GM18519 (cell line): Measurements from ENCODE around the gene KDF1.
"Not testable (repeated sequence)": the region's sequence is repeated elsewhere in the genome, so short reads cannot be mapped to it uniquely, and the experiment has no call there.

Experiments
- ATAC-seq: cut with Tn5 transposase; IDR thresholded peaks from one replicate; pipeline ENCODE4 v1.9.1; 2021; ENCODE audit warnings: mild to moderate bottlenecking, moderate library complexity; ENCODE audit not compliant: unreplicated experiment, low FRiP score

Gene KDF1

DNA sequence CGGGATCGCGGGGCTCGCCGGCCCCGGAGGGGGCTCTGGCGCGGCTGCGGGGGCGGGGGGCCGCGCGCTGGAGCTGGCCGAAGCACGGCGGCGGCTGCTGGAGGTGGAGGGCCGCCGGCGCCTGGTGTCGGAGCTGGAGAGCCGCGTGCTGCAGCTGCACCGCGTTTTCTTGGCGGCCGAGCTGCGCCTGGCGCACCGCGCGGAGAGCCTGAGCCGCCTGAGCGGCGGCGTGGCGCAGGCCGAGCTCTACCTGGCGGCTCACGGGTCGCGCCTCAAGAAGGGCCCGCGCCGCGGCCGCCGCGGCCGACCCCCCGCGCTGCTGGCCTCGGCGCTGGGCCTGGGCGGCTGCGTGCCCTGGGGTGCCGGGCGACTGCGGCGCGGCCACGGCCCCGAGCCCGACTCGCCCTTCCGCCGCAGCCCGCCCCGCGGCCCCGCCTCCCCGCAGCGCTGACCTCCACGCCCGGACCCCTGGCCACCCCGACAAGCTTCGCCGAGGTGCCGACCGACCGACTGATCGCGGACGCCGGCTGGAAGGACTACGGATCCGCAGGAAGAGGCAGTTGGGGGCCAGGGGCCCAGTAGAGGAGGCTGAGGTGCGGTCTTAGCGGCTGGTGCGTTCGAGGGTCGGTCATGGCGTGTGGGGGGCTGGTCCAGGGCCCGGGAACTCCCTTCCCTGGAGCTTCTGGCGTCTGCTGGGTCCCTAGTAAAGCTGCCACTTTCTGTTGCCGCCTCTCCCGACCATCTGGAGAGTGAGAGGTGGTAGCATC lies 33.9 kb upstream of the KDF1 start:
- no peak for ATAC-seq

DNA sequence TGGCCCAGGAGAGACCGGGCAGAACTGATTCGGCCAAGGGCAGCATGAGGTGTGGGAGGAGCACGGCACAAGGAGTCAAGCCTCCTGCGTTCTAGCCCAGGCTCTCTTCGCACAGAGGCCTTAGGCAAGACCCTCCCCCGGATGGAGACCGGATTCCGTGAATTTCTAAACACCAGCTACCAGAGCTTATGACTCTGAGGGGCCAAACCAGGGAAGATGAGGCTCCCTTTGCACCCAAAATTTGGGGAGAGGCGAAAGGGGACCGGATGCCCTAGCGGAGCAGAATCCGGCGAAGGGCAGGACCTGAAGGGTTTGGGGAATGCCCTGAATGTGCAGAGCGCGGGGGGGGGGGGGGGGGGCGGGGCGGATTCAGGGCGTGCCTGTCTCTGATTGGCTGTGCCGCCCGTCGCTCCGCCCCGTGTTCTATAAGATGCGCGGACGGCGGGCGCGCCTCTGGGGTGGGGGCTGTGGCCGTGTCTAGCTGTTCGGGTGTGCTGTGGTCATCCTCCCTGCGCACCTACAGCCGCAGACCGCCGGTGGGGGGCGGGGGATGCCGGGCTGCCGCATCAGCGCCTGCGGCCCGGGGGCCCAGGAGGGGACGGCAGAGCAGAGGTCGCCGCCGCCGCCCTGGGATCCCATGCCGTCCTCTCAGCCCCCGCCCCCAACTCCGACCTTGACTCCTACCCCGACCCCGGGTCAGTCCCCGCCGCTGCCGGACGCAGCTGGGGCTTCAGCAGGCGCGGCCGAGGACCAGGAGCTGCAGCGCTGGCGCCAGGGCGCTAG lies 33.2 kb upstream of the KDF1 start, which contains the start of gene TRNP1:
Gene TRNP1 (plus strand): TSS at position 456 of the 783 bp plus-strand sequence. CDS start 95 bp downstream, at position 551.
- ATAC-seq = no peak

DNA sequence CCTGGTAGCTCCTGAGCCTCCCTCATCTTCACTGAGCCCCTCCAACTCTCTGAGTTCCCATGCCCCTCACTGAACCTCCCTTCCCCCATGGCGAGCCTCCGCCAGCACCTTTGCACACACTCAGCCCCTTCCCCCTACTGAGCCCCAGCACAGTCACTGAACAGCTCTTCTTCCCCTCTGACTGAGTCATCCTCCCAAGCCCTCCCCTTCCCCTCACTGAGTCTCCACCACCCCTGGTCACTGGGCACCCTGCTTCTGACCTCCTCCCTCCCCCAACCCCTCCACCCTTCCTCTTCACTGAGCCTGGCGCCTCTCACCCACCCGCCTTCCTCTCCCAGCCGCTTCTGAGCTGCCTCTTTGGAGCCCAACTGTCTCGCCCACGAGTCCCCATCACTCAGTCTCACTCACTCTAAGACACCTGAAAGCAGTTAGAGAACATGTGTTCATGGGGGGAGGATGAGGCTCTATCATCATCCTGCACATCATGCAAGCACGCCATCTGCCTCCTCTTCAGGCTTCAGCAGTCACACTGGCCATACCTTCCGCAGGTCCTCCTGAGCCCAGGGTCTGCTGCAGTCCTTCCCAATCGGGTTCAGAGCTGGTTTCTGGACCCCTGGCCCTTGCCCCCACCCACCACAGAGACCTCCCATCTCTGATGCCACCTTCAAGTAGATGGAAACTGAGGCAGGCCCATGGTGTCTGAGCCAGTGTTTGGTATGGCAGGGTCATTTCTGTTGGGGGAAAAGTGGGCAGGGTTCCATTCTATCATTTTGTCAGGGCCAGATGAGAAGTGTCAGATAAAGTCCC lies 31.2 kb upstream of the KDF1 start:
- ATAC-seq = no peak

DNA sequence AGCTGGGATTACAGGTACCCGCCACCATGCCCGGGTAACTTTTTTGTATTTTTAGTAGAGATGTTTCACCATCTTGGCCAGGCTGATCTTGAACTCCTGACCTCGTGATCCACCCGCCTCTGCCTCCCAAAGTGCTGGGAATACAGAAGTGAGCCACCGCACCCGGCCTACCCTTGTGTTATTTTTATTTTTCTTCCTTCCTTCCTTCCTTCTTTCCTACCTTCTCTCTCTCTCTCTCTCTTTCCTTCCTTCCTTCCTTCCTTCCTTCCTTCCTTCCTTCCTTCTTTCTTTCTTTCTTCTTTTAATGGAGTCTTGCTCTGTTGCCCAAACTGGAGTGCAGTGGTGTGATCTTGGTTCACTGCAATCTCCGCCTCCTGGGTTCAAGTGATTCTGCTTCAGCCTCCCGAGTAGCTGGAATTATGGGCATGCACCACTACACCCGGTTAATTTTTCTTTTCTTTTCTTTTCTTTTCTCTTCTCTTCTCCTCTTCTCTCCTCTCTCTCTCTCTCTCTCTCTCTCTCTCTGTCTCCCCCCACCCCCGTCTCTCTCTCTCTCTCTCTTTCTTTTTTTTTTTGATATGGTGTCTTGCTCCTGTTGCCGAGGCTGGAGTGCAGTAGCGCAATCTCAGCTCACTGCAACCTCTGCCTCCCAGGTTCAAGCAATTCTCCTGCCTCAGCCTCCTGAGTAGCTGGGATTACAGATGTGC lies 29.3 kb upstream of the KDF1 start:
- not testable (repeated sequence) for ATAC-seq

DNA sequence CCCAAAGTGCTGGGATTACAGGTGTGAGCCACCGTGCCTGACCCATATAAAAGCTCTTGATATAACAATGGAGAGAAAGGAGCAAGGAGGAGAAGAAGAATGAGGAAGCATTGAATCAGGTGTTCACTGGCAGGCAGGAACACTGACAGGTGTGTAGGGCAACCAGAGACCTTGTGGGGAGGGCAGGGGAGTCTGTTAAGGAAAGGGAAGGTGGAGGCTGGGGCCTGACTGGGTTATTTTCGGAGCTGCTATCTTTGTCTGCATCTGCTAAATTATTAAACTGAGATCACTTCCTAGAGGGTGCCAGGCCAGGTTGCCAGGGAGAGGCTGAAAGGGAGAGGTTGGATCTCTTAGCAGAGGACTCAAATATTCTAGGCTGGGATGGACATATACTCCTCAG lies 26.4 kb upstream of the KDF1 start:
- no peak for ATAC-seq

DNA sequence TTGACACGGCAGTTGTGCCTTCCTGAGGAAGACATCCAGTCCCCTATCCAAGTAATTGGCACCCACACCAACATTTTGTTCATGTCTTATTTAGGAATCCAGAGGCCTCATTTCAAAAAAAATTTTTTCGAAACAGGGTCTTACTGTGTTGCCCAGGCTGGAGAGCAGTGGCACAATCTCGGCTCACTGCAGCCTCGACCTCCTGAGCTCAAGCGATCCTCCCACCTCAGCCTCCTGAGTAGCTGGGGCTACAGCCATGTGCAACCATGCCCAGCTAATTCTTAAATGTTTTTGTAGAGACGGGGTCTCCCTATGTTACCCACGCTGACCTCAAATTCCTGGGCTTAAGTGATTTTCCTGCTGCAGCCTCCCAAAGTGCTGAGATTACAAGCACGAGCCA lies 24.0 kb upstream of the KDF1 start:
- no peak for ATAC-seq

DNA sequence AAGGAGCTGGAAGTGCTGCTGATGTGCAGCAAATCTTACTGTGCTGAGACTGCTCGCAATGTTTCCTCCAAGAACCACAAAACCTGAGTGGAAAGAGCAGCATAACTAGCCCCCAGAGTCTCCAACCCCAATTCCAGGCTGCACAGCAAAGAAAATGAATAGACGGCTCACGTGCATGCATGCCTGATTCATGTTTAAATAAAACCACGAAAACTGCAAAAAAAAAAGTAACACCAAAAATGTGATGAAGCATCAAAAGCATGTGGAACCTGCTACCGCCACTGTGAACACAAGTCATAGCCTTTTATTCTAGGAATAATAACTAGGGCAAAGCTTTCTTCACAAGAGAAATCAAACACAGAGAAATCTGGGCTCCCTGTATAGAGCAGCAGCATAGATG lies 23.6 kb upstream of the KDF1 start:
- ATAC-seq = no peak

DNA sequence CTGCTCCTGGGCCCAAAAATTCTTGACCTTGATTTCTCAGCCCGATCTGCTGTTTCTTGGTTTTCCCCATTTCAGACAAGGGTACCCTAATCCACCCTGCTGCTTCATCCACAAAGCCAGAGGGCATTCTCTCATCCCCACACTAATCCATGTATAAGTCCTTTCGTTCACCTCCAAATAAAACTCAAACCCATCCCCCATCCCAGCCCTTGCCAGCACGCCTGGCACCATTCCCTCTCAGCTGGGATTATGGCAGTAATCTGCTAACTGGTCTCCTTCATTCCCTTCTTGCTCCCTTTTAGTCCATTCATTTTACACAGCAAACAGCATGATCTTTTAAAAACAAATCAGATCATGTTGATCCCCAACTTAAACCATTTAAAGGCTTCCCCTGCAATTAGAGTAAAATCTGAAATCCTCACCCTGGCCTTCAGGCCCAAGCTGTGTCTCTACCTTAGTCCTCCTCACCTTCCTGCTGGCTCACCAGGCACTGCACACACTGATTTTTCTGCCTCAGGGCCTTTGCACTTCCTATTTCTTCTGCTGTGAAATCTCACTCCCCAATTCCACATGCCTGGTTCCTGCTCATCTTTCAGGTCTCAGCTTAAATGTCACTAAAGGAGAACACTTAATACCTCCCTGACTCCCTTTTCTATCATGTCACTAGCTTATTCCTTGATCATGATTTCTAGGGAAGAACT lies 21.0 kb upstream of the KDF1 start:
- ATAC-seq = no peak

DNA sequence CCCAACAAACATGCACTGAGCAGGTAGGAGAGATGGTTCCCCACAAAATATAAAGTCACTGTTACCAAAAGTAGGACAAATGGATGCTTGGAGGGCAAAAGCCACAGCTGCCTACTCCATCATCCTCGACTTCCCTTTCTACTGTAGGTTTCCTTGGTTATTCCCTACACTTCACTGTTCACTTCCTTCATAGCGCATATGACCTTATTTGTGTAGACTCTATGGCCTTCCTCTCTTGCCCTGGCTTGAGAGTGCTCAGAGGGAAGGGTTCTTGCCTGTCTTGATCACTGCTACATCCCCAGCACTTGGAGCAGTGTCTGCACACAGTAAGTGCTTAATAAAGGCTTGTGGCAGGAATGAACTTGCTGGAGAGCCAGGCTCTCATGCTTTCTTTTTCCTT lies 18.6 kb upstream of the KDF1 start:
- no peak for ATAC-seq

DNA sequence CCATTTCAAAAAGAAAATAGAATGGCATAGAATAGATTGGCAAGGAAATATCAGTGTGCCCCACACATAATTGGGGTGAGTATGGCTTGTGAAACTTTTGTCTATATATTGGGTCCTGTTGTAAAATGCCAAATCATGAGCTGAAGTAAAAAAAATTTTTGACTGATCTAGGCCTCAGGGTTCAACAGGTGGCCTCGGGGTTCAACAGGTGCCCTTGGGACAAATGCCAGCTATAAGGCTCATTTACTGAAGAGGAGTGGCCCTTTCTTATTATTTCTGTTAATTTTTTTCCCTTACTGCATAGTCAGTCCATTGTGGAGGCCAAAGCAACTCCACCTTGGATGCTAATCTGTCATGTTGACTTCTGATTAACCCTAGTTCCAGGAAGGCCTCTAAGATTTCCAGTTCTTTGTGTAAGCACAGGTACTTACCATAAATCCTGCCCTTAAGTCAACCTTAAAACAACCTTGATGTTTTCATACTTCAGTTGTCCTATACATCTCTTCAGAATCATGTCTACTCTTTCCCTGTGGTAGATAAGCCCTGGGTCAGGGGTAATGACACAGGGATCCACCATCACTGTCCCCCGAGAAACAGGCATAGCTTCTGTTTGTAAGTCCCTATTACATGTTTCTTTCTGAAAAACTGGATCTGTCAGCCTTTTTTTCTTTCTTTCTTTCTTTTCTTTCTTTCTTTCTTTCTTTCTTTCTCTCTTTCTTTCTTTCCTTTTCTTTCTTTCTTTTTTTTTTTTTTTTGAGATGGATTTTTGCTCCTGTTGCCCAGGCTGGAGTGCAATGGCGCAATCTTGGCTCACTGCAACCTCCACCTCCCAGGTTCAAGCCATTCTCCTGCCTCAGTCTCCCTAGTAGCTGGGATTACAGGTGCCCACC lies 16.6 kb upstream of the KDF1 start:
- ATAC-seq = no peak

DNA sequence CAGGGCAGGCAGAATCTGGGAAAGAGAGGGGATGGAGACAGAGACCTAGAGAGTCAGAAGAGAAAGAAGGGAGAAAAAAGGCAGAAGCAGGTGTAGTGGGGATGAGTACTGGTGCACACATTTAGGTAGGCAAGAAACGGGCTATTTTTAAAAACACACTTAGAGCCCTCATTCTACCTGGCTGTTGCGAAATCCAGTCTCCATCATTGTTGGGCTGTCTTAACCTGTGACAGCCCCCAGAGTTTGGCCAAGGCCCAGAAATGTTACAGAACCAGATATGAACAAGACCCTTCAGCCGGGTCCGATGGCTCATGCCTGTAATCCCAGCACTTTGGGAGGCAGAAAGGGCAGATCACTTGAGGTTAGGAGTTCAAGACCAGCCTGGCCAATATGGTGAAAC lies 12.6 kb upstream of the KDF1 start:
- no peak for ATAC-seq

DNA sequence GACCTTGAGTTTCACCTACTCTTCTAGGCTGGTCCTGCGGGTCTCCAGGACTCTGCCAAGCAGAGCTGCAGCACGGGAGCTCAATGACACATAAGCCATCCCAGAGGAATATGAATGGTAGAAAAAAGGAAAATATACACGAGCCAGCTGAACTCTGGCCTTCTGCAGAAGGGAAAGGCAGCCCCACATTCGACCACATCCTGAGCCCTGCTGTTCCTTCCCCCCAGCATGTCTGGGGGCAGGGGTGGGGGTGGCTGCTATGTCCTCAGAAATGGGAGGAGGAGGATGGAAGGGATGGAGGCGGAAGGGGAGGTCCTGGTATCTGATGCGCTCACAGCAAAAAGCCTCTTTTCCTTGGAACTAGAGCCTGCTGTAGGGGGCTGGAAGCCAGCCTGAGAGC lies 12.1 kb upstream of the KDF1 start:
- ATAC-seq = no peak

DNA sequence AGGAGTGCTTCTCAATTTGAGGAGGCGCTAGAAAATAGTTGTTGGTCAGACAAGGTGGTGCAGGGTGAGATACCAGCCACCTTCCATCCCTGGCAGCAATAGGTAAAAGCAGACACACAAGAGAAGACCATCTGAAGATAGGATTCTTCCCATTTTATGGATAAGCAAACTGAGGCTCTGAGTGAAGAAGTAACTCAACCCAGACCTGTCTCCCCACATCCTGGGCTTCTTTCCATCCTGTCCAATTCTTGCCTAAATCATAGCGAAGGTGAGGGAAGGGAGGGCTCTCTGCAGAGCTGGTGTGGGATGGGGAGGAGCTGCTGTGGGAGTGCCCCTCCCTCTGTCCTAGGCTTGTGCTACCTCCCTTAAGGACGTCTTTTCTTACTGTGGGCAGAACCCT lies 11.3 kb upstream of the KDF1 start:
- no peak for ATAC-seq

DNA sequence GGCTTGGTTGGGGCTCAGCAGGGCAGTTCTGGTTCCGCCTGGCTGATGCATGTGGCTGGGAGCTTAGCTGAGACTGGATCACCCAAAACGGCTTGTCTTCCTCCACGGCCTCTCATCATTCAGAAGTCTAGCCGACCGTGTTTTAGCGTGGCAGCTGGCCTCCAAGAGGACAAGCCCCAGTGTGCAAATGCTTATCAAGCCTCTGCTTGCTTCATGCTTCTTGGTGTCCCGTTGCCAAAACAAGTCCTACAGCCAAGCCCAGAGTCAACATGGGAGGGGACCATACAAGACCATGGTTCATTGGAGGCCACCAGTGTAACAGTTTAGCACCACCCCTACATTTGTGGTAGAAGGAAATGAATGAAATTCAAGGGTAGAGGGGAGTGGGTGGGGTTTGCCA lies 10.5 kb upstream of the KDF1 start:
- ATAC-seq = no peak

DNA sequence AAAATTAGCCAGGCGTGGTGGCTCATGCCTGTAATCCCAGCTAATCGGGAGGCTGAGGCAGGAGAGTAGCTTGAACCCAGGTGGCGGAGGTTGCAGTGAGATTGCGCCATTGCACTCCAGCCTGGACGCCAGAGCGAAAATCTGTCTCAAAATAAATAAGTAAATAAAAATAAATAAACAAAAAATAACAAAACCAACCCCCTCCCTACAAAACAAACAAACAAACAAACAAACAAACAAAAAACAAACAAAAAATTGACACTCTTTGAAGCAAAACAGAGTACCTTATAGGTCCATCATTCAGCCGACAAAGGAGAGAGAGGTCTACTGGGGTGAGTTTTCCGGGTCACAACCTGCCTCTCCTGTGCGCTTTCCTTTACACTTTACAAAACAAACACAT lies 5.4 kb upstream of the KDF1 start:
- no peak for ATAC-seq

DNA sequence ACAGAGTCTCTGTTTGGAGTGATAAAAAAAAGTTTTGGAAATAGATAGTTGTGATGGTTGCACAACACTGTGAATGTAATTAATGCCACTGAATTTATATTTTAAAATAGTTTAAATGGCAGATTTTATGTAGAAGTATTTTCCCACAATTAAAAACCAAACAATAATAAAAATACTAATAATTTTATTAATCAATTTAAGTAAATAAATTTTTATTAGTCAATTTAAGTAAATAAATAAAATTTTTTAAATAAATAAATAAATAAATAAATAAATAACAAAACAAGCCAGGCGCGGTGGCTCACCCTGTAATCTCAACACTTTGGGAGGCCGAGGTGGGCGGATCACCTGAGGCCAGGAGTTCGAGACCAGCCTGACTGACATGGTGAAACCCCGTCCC lies 4.9 kb upstream of the KDF1 start:
- ATAC-seq = no peak

DNA sequence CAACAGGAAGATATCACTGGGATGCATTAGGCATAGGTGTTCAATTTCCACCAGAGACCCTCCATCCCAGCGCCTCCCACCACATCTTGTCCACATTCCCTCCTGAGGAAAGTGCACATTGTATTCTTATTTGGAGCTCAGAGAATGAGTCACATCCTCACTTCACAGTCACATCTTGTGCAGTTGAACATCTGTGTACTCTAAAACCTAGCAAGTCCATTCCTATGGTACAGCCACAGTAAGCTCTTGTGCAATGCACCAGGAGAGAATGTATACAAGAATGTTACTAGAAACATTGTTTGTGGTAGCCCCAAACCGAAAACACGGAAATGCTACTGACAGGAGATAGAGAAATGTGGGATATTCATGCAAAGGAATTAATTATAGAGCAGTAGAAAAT lies 1.6 kb upstream of the KDF1 start:
- no peak for ATAC-seq

DNA sequence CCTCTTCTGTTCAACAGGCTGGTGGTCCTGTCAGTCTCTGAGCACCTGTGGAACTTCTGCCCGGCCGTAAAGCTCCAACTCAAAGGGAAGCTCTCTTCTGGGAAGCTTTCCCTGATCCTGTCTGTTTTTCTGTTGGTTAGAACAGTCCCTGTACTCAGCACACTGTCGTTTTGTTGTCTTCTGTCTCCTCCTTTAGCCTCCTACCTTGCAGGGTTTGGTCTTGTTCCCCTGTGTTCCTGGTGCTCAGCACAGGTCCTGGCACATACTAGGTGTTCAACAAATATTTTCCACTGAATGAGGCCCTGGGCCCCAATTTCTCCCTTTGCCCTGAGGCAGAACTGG lies 328 bp upstream of the KDF1 start:
- no peak for ATAC-seq

DNA sequence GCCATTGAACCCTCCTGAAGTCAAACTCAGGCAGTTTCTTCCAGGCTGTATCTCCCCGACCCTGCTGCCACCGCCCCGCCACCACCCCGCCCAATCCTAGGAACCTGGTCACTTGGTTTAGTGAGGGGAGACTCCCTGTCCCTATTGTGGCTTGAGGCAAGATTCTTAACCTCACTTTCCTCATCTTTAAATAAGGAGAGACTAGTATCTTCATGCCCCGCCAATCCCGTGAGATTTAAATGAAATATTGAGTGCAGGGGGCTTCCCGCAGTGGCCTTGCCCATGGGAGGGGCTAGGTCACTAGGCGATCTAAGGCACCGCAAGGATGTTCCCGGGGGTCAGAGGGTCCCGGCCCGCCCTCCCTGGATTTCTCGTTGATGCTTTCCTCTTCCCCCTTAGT lies 998 bp downstream of the KDF1 start:
- ATAC-seq = no peak
